Measurements from ENCODE around the gene ADGRD1.

Gene ADGRD1

DNA sequence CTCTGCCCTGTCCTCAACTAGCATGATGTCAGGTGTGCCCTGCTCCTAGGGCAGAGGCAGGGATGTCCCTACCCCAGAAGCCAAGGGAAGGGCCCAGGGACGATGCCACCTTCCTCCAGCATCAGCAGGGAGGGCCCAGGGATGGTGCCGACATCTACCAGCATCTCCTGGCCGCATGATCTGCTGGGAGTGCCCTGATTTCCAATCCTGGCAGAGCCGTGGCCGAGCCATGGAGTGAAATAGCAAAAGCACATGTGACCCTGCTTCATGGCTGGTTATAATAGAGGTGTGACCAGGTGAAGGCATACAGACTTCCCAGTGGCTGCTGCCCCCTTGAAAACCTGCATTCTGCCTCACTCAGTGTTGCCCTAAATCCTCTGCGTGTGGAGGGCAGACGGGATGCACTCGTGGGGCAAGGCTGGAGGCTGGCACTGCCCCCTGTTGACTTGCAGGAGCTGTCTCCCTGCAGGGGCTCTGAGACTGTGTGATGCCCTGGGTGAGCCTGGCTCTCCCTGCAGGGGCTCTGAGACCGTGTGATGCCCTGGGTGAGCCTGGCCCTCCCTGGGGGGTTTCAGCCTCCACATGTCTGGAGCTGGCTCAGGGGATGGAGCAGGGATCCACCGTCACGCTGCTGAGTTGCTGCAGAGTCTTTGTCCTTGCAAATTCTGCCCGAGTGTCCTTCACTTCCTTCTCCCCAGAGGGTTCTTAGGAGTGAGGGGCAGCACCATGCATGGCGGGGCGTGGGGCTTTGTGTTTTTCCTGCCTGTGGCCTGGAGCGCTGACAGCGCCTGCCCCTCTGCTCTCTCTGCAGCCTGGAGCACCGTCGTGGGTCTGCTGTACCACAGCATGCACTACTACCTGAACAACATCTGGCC, 51.7 kb downstream of the ADGRD1 start:
- DNase-seq (ENCODE audit: low read depth in 2 of 3, low spot score in 2 of 3), result no peak

DNA sequence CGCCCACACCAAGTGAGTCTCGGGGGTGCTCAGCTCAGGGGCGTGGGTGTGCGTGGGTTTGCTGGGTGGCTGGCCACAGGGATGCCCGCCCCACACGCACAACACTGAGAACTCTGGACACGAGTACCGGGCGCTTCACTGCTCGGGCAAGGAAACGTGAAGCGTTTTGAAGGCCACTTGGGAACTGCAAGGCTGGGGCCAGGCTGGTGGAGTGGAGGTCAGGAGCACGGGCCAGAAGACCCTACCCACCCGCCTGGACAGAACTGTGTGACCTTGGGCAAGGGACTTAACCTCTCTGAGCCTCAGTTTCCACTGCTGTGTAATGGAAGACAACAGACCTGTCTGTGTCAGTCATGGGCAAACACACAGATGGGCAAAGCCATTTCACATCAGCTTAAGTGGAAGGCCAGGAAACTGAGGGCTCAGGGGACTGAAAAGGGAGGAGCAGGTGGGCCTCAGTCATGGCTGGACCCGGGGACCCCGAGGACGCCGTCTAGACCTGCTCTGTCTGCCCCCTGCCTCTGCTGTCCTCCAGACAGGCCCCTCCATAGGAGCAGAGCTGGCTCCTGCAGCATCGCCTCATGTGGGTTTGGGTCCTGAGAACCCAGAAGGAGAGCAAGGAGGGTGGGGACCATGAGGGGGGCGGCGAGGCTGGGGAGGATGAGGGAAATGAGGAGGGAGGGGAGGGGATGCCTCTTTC, 52.5 kb downstream of the ADGRD1 start:
- DNase-seq (ENCODE audit: low read depth in 2 of 3, low spot score in 2 of 3), result no peak

DNA sequence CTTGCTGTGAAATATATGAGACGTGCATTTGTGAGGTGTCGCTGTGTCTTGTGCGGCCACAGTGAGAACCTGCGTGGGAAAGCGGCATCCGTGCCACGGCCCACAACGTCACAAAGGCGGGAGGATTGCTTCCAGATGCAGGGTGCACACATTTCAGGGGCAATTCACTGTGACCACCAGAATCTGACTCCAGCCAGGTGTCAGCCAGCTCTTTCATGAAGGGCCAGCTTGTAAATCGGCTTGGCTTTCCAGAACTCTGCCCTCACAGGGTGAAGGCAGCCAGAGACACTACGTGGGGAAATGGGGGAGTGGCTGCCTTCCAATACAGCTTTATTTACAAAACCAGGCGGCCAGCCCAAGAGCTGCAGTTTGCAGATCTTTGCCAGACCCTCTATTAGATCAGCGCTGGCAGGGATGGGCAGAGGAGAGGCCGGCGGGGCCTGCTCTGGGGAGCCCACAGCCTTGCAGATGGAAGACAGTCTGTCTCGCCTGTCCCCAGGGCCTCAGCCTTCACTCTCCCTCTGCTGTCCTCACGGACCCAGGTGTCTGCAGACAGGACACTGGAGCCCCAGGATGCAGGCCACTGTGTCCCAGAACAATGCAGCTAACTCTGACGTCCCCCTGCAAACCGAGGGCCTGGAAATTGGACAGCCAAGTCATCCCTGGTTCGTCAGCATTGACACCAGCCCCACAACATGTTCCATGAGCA, 53.5 kb downstream of the ADGRD1 start:
- DNase-seq (ENCODE audit: low read depth in 2 of 3, low spot score in 2 of 3), result no peak

- no peak for DNase-seq (ENCODE audit: low read depth in 2 of 3, low spot score in 2 of 3)
Measured at GRCh38 chr12:131007740-131008117, 54.0 kb downstream of the ADGRD1 start.

DNA sequence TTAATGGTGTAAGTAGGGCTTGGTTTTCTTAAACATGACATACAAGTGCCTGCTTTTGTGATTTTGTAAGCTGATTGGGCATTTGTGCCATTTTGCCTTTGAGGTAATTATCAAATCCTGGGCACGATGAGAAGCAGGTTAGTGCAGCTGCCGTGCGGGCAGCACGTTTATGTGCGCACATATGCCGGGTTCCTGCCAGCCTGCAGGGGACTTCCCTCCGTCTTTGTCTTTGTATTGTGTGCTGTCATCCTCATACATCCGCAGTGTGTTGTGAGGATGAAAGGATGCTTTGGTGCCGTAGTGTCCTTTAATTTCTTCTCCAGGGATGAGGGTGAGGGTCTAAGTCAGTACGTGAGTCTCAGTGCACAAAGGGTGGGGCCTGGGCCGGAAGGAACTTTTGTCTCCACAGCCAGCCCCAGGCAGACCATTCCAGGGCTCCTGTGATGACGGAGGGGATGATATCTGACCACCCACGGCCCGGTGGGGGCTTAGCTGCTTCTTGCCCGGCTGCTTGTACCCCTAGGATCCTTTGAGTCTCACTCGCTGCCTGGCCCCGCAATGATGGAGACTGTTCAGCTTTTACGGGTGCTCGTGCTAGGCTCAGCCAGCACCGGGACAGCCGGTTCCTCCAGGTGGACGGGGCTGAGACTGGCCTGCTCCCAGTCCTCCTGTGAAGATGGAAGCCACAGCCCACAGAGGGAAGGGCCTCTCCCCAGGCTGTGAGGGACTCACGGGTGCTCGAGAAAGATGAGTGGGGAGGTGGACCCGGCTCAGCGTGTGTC, 54.6 kb downstream of the ADGRD1 start:
- no peak for DNase-seq (ENCODE audit: low read depth in 2 of 3, low spot score in 2 of 3)

GRCh38 chr12:131008913-131009270, 55.2 kb downstream of the ADGRD1 start:
- DNase-seq (ENCODE audit: low read depth in 2 of 3, low spot score in 2 of 3), result no peak

DNA sequence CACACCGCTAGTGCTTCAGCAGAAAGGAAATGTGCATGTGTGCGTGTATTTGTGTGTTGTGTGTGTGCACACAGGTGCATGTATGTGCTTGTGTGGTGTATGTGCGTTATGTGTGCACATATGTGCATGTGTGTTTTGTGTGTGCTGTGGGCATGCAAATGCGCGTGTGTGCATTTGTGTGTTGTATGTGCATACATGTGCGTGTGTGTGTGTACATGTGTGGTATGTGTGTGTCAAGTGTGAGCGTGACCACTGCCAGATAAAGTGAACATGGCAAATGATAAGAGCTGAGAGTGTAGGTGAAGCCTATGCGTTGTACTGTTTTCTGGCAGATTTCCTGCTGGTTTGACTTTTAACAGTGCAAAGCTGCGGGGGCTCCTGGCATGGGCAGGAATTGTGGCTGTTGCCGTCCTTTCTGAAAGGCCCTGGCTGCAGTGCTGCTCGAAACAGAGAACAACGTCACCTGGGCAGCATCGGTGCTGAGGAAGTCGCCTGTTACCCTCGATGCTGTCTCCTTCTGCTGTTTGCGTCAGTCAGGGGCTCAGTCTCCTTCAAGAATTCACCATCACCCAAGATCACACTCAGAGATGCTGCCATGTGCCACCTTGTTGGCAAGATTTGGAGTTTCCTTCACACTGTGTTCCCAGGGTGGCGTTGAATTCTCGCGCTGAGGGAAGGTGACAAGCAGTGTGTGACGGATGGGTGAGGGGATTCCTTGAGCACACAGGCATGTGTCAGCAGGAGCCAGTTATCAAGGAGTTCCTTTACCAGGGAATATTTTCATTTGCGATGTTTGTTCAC, 56.1 kb downstream of the ADGRD1 start:
- DNase-seq (ENCODE audit: low read depth in 2 of 3, low spot score in 2 of 3), result no peak

DNA sequence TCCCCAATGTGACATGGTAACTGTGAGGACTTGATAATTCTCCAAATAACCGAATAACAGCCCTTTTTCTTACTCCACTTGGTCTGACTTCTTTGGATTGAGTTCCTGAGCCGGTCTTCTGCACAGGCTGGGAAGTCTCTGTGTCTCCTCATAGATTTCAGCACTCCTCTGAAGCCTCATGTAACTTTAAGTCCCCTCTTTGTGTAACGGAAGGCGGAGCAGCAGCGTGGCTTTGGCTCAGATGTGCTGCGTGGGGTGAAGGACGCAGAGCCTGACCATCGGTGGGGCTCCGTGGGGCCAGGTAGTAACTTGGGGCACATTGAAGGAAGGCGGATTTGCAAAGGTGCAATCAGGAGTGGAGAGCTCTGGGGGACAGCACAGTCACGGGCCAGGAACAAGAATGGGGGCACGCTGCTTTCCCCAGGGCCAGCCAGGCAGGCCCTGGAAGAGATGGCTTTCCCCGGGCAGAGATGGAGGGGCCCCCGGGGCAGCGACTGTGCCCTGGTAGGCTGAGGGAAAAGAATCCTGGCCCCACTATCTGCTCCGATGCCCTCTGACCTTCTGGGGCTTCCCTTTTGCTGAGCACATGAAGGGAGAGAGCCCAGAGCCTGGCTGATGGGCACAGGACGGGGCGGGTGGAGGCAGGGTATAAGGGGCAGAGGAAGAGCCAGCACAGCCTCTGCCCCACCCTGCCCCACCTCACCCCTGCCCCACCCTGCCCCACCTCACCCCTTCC, 56.9 kb downstream of the ADGRD1 start:
- no peak for DNase-seq (ENCODE audit: low read depth in 2 of 3, low spot score in 2 of 3)

DNA sequence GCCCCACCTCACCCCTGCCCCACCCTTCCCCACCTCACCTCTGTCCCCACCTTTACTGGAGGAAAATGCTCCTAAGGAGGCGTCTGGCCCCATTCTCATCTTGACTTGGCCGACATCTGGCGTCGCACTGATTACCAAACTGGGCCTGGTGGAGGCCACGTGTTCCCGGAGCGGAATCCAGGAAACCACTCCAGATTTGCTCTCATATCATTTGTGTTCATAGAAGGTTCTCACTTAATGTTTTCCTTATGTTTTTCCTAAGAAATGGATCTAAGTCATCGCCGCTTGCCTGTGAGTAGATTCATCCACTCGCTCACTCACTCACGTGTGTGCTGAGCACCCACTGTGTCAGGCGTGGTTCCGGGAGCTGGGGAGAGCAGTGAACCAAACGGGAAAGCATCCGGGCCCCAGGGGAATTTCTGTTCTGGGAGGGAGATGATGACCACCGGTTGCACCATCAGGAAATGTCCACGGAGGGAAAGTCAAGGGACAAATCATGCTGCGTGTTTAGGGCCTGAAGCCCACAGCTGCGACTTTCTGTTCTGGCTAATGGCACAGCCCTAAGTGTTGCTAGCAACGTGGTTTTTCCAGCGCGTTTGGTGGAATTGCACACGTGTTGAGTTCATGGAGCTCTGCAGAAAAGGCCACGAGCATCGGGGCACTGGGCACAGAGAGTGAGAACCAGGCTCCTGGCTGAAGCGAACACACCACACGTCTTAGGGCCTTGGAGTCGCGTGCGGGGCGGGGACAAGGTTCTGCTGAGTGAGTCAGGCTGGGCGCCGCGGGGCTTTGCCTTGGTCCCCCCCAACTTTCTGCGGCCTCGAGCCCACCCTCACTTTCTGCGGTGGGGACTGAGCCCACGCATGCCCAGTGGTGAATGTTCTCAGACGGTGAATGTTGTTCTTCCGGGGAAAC, 57.7 kb downstream of the ADGRD1 start:
- DNase-seq (ENCODE audit: low read depth in 2 of 3, low spot score in 2 of 3), result no peak

GRCh38 chr12:131012279-131013069, 58.8 kb downstream of the ADGRD1 start:
- no peak for DNase-seq (ENCODE audit: low read depth in 2 of 3, low spot score in 2 of 3)

DNA sequence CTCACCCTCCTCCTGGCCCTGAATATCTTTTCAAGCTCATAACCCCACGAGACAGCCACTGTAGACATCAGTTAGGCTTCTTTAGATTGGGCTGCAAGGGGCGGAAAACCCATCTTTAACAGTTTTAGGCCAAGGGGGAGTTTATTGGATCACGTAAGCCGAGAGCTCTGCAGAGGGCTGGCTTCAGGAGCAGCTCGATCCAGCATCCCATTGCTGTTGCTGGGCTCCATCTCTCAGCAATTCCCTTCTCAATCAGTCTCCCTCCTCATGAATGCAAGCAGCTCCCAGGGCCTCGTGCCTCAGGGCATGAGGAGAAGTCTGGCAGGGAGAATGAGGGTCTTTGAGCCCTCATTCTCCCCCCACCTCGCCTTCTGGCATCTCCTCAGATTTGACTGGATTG, 59.4 kb downstream of the ADGRD1 start:
- DNase-seq (ENCODE audit: low read depth in 2 of 3, low spot score in 2 of 3), result no peak

DNA sequence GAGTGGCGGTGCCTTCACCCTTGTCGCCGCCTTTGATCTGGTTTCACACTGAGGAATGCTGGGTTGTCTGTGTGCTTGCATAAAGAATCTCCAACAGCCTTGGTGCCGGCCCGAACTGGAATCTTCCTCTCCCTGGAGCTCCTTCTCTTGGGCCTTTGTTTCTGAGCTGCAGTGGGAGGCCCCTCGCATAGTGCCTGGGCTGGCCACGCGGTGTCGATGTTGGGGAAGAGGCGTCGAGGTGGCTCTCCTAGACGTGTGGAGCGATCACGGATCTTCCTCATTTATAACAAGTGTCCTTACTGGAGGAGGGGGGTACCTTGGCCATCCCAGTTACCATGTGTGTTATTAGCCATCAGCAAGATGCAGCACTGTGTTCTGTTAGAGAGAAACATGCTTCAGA, 60.6 kb downstream of the ADGRD1 start:
- no peak for DNase-seq (ENCODE audit: low read depth in 2 of 3, low spot score in 2 of 3)

- DNase-seq (ENCODE audit: low read depth in 2 of 3, low spot score in 2 of 3), result no peak
Measured at GRCh38 chr12:131015581-131016337, 62.1 kb downstream of the ADGRD1 start.

- no peak for DNase-seq (ENCODE audit: low read depth in 2 of 3, low spot score in 2 of 3)
Measured at GRCh38 chr12:131017477-131017991, 63.8 kb downstream of the ADGRD1 start.

DNA sequence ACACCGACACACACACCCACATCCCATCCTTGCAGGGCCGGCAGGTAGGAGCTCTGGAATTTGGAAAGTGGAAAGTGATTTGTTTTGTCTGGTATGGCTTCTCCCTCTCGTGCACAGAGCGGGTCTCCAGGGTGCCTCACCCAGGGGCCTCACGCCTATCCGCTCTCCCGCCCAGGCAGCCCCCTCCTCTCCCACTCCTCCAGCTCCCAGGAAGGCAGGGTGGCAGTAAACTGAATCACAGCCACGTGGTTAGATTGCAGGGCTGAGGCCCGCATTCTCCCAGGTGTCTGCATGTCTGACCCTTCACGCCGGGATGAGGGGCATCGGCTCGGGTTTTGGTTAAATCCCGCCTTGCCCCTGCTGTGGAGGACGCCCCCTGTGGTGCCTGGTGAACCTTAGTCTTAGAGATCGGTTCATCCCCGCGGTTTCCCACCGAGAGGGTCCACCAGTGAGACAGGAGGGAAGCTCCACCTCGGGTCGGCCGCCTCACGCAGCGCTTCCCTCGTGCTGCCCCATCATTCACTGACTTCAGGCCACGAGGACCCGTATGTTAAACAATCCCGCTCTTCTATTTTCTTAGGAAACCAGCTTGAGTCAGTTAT, 64.4 kb downstream of the ADGRD1 start:
- no peak for DNase-seq (ENCODE audit: low read depth in 2 of 3, low spot score in 2 of 3)

DNA sequence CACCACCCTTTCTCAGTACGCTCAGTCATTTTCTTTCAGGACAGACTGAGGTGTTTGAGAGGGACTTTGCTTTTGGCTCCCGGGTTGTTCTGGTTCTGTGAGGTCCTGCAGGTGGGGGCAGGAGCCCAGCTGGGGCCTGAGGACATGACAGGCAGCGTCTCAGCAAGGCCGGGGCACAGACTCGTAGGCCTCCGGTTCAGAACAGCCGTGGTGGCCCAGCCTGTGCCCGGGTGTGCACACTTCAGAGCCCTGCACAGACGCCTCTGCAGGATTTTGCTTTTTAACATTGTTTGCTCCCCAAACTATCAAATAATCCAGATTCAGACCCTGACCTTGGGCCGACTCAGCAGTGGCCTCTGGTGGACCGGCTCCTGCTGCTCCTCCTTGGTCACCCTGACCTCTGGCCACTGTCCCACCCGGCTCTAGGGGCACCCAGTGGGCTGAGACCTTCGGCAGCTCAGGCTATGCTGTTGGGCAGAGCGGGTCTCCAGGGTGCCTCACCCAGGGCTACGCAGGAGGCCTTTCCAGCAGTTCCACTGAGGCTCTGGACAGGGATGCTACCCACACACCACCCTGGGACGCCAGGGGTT, 65.2 kb downstream of the ADGRD1 start:
- no peak for DNase-seq (ENCODE audit: low read depth in 2 of 3, low spot score in 2 of 3)

Data from activated CD8-positive, alpha-beta memory T cell treated with anti-CD3 and anti-CD28 coated beads for 48 hours (primary cell).